HG03103 (cell line): Measurements from ENCODE around the gene LAMA2.

Source experiments
- ATAC-seq: cut with Tn5 transposase; IDR thresholded peaks from one replicate; pipeline ENCODE4 v1.9.1; 2021; ENCODE audit warnings: low read depth; ENCODE audit not compliant: unreplicated experiment

Gene LAMA2

DNA sequence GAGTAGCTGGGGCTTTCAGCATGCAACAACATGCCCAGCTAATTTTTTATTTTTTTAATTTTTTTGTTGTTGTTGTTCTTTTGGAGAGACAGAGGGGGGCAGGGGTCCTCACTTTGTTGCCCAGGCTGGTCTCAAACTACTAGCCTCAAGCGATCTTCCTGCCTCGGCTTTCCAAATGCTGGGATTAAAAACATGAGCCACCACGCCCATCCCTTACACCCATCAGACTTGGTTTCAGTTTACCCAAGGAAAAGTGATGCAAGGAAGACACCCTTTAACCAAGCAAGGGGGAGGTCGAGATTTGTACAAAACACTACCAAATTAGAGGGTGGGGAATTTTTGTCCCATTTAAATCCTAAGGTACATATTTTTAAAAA, 616.9 kb downstream of the LAMA2 start:
- no peak for ATAC-seq

DNA sequence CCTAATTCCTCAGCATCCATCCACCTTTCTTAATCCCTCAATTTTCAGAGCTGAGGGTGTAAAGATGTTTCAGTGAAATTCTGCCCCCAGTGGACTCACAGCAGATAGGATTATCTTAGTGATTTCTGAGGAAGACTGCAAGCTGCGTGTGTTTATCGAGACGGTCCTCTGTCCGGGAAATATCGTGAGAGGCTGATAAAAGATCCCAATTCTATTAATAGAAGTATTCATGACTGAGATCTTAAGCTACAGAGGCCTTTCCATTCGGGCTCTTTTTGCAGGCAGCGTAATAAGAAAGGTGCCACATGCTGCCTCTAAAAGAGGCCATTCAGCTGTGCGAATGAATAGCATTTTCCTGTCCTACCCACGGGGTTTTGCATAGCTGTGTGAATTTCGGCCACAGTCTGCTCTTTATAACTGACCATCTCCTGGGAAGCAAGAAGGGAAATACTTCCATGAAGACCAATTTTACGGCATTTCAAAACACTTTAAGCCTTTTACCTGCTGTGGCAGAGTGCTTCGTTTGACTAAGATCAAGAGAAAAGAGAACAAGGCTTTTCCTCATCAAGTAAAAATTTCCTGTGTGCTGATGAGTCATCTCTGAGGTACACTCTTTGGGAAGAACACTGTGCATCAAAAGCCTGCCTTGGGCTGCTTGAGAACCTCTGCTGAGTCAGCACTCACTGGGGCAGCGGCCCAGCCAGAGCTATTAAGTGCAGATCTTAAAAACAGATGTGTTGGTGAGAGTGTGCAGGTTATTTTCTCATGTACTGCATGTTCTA, 618.2 kb downstream of the LAMA2 start:
- no peak for ATAC-seq

DNA sequence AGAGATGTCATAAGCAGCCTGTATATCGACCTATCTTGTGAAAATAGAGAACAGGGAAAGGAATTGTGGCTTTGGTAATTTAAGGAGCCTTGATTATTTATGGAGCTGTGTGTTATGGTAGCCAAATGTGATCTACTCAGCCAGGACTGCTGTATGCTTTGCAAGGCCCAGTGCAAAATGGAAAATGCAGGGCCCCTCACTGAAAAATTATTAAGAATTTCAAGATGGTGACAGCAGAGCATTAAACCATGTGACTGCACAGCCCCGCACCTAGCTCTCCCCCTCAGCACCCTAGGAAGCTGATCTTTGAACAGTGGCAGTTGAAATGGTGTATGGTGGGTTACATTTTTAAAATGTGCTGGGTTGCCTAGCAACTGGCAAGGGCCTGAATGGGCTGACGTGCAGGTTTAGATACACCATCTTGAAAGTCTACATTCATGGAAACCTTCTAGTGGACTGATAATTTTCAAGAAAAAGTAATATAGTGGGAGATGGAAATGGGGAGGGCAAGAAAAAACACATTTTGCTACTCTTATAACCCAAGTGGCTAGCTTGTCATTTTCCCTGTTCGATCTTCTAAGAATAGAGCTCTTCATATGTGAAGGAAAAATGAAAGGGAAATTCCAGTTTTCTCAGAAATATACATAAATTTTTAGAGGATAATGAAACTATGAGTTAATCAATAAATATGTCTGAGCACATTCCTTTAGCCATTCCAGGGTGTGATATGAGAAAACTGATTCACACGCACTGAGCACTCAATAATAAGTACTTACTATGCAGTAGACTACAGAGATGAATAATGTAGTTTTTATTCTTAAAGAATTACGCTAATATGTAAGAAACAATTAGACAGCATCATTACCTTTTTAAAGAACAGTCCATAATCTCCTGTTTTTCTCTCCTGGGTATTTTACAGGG, 619.1 kb downstream of the LAMA2 start:
- no peak for ATAC-seq

DNA sequence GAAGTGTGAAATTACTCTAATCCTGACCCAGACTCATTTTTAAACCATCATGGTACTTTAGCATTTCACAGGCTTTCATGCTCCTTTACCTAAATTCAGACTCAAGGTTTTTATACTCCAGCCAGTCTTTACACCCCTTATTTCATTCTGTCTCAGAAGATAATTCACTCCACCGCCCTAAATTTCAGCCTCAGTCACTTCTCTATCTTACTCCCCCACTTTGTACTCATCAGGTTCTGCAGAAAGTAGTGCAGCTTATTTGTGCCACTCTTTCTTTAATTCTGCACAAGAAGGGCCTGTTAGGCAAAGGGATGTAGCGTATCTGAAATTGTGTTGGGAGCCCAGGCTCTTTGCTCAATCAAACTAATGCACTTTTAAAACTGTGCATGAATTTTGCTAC, 621.5 kb downstream of the LAMA2 start:
- no peak for ATAC-seq

DNA sequence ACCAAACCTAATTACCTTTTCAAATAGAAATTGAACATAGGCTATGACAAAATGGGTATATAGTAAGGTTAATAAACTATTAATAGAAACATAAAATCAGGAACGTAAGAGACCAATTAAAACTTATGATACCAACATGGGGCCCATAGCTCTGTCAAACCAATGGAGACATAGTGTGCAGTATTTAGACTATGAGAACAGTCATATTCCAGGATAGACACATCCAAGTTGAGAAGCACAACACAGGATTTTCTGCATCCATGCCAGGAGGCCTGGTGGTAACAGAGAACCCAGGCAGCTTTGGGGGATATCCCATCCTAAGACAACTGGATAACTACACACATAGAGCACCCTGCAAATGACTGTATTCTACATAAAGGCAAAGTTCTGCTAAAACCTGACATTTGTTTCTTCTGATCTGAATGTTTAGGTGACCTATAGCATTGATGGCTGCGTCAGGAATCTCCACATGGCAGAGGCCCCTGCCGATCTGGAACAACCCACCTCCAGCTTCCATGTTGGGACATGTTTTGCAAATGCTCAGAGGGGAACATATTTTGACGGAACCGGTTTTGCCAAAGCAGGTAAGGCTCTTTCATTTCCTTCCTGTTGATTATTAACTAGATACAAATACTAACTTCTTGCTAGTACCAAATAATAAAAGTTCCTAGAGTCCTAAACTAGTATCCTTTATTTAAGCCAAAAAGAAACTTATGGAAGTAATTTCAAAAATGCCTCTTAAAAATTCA, 624.3 kb downstream of the LAMA2 start:
- ATAC-seq, result no peak

DNA sequence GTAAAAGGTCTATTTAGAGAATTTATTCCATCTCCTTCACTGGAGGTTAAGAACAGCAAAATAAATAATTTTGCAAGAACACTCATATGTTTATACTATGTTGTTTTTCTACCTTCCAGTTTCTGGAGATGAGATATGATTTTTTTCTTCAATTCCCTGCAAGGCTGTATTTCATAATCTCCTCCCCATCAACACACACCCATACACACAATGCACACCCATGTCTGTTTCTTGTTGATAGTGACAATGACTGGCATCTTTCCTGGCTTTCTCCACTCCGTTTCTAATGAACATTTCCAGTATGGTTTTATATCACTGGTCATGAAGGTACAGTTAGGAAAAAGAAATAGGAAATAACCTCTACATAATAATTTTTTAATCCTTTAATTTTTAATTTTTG, 624.9 kb downstream of the LAMA2 start:
- ATAC-seq, result no peak

DNA sequence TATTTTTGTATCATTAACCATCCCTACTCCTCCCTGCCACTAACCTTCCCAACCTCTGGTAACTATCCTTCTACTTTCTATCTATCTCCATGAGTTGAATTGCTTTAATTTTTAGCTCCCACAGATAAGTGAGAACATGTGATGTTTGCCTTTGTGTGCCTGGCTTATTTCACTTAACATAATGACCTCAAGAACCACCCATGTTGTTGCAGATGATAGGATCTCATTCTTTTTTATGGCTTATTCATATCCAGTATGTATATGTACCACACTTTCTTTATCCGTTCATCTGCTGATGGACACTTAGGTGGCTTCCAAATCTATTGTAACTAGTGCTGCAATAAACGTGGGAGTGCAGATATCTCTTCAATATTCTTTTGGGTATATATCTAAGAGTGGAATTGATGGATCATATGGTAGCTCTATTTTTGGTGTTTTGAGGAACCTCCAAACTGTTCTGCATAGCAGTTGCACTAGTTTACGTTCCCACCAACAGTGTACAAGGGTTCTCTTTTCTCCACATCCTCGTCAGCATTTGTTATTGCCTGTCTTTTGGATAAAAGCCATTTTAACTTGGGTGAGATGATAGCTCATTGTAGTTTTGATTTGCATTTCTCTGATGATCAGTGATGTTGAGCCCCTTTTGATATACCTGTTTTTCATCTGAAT, 625.7 kb downstream of the LAMA2 start:
- ATAC-seq, result no peak

DNA sequence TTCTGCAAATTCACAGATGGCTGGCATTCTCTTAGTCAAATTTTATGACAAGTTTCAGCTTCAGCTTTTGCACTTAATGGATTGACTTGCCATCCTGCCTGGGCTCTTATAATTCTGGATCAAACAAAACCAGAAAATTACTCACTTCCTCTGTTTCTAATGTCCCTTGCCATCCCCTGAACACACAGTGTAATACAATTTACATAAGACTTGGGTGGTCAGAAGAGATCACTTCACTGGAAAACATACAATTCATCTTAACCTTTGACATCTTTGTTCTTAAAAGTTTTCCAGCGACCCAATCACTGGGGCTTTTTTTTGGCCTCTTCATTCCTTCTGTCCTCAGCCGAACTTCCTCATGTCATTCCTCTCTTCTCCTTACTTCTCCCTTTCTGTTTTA, 628.0 kb downstream of the LAMA2 start:
- ATAC-seq, result no peak

DNA sequence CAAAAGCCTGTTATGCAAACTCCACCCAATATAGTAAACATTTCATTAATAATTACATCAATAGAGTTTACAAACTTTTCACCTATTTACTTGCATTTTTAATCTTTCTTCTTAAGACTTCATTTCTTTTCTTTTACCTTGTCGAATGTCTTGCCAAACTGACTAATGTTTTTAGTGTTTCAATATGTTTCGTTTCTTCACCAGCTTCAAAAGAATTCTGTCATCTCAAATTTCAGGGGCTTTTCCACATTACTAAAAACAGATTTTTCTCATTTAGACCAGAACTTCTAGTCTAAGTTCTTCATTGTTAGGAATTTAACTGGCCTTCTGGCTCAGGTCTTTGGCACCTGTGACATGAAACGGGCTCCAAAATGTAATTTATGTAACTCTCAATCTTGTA, 630.5 kb downstream of the LAMA2 start:
- ATAC-seq, result no peak

DNA sequence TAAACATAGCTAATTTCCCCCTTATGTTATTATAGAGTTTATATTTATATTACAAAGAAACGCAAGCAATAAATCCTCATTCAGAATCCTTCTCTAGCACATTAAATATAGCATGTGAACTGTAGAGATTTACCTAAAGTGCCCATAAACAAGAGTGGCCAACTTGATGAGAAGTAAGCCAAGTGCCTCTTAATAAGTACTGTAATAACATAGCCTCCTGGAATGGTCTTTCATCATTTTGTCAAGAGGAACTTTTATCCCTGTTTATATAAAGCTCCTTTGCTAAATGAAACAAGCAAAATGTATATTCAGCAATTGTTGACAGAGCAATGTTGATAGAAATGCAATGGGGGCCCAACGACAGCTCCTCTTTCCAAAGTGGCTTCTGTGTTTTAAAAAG, 632.1 kb downstream of the LAMA2 start:
- ATAC-seq, result no peak

DNA sequence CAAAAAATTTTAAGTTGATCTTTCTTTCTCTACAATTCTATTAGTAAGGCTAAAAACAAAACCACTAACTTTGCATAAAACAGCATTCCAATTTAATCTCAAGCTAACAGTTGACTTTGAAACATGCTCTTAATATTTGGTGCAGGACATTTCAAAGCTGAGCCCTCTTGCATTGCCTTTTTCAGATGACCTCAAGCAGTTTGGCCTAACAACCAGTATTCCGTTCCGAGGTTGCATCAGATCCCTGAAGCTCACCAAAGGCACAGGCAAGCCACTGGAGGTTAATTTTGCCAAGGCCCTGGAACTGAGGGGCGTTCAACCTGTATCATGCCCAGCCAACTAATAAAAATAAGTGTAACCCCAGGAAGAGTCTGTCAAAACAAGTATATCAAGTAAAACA, 633.1 kb downstream of the LAMA2 start:
- ATAC-seq, result no peak

DNA sequence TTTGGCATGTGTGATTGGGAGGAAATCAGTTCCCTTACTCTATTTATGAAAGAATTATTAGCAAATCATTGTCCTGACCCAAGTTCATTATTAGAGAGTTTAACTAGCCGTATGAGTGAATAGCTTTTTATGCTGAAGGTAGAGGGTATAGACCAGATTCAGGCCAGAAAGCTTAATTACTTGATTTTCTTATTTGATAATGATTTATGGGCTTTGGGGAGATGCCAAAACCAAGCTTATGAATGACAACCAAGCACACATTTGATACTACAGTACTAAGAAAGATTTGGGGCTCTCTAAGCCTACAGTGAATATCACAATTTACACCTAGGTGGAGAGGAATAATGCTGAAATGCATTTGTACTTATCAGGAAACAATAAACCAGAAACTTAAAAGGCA, 633.8 kb downstream of the LAMA2 start:
- no peak for ATAC-seq

DNA sequence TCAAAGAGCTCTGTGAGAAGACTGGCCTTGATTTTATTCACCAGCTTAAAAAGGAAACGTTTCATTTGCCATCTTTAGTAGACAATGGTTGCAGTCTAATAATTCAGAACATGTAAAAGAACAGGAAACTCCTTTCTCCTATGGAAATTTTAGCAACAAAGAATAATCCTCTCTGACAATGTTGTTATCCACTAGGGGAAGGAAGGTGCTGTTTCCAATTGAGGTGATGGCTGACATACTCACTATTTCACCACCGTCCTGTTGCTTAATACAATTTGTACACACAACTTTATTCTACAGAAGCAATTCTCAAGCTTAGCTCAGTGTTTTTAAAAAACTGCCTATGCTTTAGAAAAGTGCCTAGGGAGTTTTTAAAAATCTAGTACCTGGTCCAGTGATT, 634.4 kb downstream of the LAMA2 start:
- ATAC-seq, result no peak

DNA sequence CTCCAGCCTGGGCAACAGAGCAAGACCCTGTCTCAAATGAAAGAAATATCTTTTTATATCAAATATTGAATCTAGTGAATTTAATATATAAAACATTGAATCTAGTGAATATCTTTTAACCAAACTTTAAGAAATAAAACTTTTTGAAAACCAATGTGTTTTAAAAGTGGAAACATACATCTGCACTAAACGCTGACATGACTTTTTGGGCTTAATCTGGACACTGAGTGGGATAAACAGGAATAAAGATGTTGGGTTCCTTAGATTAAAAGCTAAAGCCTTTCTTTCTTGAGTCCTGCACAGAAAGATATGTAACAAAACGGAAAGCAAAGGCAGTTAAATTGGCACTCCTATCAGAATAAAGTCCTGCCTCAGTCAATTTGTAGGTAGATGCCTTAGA, 636.8 kb downstream of the LAMA2 start:
- ATAC-seq, result no peak

DNA sequence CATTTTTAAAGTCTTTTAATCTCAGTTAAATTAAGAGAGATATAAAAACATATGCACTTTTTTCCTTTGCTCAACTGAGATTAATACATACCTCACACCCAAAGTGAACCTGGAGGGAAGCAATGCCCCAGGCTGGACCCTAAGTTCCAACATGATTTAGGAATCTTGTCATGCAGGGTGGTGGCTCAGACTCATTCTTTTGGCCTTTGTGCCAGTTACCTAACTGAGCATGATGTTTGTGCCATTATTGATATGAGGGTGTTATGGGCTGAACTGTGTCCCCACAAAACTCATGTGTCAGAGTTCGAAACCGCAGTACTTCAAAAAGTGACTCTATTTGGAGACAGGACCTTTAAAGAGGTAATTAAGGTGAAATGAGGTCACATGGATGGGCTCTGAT, 639.0 kb downstream of the LAMA2 start:
- ATAC-seq, result no peak

DNA sequence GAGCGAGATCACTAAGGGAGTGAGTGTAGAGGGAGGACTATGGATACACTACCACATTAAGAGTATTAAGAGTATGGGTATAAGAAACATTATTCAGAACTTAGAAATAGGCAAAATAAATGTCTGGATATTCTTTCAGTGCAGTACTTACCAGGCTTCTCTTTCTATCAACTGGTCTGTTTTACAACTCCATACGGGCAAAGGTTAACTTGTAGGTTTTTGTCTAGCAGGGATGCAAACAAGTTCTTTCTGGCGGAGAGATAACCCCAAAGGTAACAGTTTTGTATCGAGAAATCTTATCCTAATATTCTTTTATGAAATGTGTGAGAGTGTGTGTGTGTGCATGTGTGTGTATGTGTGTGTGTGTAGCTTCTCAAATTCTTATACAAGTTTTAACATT, 640.9 kb downstream of the LAMA2 start:
- no peak for ATAC-seq

DNA sequence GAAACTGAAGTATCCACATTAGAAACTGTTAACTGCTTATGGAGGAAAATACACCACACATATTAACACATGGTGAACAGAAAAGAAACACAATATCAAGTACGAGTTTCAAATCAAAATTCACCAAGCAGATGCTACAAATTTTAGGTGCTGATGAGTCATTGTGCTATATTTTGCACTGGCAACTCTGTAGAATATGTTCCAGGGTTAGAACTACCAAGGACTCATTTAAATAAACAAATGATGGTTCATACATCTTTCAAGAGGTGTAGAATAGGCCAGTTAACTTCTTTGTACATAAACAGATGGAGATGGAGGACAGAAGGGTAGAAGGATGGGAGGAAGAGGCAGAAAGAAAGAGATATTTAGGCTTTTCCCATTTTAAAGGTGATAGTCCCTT, 642.1 kb downstream of the LAMA2 start:
- ATAC-seq, result no peak

DNA sequence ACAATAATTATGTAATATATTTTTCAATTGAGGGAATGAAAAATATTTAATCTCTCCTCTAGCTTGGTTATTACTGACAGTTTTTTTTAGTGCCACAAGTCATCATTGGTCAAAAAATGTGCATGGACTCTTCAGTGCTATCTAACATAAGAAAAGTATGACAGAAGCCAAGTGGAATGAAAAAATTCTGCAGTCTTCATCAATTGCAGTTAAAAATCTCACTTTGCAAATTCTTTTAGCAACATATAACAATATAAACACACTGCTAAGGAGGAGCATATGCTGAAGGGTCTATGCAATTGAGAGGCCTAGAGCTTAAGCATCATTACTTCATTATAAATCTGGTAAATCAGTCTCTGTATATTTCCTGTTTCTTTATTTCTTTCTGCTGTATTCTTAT, 652.0 kb downstream of the LAMA2 start:
- no peak for ATAC-seq

DNA sequence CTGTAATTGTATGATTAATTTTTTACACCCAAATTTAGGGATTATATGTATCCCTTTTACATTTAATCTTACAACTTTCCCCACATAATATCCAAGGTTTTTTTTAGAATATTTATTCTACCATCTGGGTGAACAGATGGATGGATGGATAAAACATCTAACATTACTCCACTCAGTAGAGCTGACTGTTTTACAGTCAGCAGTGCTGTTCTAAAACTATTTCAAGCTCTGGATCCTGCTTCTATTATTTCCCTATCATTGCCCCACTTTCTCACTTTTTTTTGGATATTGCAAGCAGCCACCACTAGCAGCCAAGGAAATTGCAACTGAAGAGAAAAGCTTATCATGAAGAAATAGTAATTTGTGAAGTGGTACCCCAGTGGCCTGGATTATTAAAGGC, 653.3 kb downstream of the LAMA2 start:
- ATAC-seq, result no peak

DNA sequence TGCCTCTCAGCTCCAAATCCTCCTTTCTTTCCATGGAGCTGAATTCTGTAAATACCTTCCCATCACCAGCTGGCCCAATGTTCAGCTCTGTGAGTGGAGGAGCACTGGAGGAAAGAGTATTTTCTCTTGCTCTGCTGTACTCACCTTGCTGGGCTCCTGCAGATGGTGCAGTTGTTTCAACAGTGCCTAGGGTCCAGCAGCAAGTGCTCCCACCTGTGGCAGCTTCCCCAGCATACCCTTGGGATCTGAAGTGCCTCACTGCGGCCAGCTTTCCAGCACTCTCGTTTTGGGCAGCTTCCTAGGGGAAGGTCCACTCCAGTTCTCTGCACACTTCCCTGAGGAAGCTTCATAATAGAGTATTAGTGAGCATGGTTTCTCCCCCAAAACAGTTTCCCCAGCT, 656.1 kb downstream of the LAMA2 start:
- ATAC-seq, result no peak

DNA sequence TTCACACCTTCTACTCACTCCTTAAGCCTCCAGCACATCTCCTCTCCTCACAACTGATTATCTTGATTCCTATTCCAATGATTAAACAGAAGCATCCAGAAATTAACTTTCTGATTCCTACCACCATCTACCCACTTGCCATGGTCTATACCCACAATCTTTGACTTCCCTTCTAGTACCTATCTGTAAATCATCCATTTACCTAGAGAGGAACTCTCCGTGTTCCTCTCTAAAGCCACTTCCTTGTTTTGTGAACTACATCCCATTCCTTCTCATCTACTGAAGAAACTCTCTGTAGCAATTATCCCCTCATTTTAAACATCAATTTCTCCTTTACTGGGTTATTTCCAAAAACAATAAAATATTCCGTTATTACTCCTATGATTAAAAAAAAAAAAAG, 659.8 kb downstream of the LAMA2 start:
- ATAC-seq, result no peak
